Heart left ventricle (tissue), 13 donors: Measurements from ENCODE around the gene SYTL4.

Experiments
- POLR2A ChIP-seq, 2 donors: fragments of 450-650 bp; IDR thresholded peaks; one replicate each; pipeline ENCODE4 v1.6.1; 2017; ENCODE audit warnings: antibody characterized with exemption in 2 of 2, mild to moderate bottlenecking in 2 of 2, moderate library complexity in 2 of 2
- TF ChIP-seq, protein P1 (sequence below), 12 donors: fragments of 200-600 bp; sonication (generic) in 4 of 12; IDR thresholded peaks; one replicate each; pipeline versions ENCODE4 v1.5.0 to v1.8.0; 2018 to 2022; ENCODE audit warnings: antibody characterized with exemption in 12 of 12, mild to moderate bottlenecking in 5 of 12
- donor health status: ischemic (EF 13 %, LVEDD 7.1; RV severe dilation, severe dysfunction).
- donor health status: DM: no; HTN: yes; CAD: no.
- donor health status: DM: no; HTN: no; CAD: no.
- donor health status: ischemic (EF 25% LVEDD 6.9; RV normal size, moderate dysfunction).
- donor health status: ischemic (EF 25% LVEDD 5.7; RV mildly dilated, moderate dysfunction).
- donor health status: ischemic (EF 35%, LVEDD 5.7; RV mildly dilated, moderate dysfunction).
- donor health status: nonischemic (EF 11% LVEDD 7.7; RV severe dilation, severe dysfunction).
- donor health status: DM: yes; HTN: yes; CAD: no.
- donor health status: PGD.
- donor health status: ischemic (EF 29% LVEDD 5.4; RV normal size, mild dysfunction).
- donor health status: nonischemic (EF 23%, LVEDD 6.1; RV moderate dilation, normal function).

DNA sequence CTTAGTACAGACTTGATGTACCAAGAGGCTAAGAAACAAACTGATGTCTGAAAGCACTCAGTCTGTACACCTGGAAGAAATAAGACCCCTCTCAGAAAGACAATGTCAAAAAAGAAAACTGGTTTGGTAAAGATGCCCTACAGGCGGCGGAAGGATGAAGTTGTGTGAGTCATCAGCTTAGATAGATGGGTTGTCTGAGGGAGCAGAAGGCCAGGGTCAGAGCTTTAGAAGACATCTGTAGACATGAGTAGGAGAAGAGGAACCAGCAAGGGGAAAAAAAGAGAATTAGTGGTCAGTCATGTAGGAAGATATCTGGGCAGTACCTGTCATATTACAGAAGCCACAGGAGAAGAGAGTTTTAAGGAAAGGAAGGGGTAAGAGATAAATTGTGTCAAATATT, 79.7 kb downstream of the SYTL4 start:
- TF ChIP-seq, protein P1, sequence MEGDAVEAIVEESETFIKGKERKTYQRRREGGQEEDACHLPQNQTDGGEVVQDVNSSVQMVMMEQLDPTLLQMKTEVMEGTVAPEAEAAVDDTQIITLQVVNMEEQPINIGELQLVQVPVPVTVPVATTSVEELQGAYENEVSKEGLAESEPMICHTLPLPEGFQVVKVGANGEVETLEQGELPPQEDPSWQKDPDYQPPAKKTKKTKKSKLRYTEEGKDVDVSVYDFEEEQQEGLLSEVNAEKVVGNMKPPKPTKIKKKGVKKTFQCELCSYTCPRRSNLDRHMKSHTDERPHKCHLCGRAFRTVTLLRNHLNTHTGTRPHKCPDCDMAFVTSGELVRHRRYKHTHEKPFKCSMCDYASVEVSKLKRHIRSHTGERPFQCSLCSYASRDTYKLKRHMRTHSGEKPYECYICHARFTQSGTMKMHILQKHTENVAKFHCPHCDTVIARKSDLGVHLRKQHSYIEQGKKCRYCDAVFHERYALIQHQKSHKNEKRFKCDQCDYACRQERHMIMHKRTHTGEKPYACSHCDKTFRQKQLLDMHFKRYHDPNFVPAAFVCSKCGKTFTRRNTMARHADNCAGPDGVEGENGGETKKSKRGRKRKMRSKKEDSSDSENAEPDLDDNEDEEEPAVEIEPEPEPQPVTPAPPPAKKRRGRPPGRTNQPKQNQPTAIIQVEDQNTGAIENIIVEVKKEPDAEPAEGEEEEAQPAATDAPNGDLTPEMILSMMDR (IDR thresholded peaks at IDR 0.05) = no peak
- no peak for TF ChIP-seq POLR2A (IDR thresholded peaks at IDR 0.05)
